ENCODE measurements around the gene DOK6.

DNA sequence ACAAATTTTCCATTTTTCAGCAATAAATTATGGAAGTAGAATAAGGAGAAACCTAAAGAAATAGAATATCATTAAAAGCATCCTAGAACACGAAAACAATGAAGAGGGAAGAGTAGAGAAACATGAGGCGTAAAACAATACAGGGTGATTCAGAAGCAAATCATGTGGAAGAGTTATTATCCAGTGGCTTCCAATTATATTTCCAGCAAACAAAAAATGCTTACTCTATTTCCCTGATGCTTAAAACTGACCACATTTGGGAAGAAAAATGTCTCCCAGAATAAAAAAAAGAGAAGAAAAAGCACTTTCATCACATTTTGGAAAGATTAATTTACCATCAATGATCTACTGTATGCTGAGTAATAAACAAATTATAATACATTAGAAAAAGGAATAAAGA lies 354.4 kb downstream of the DOK6 start:
- TF ChIP-seq, protein P1, sequence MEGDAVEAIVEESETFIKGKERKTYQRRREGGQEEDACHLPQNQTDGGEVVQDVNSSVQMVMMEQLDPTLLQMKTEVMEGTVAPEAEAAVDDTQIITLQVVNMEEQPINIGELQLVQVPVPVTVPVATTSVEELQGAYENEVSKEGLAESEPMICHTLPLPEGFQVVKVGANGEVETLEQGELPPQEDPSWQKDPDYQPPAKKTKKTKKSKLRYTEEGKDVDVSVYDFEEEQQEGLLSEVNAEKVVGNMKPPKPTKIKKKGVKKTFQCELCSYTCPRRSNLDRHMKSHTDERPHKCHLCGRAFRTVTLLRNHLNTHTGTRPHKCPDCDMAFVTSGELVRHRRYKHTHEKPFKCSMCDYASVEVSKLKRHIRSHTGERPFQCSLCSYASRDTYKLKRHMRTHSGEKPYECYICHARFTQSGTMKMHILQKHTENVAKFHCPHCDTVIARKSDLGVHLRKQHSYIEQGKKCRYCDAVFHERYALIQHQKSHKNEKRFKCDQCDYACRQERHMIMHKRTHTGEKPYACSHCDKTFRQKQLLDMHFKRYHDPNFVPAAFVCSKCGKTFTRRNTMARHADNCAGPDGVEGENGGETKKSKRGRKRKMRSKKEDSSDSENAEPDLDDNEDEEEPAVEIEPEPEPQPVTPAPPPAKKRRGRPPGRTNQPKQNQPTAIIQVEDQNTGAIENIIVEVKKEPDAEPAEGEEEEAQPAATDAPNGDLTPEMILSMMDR (conservative IDR thresholded peaks at IDR 0.05; ENCODE audit: low read depth in 2 of 2), result no peak
- TF ChIP-seq EZH2 (IDR thresholded peaks at IDR 0.05; ENCODE audit: low read depth, unreplicated experiment), result no peak
- no peak for TF ChIP-seq REST (IDR thresholded peaks at IDR 0.05; ENCODE audit: unreplicated experiment)
- no peak for TF ChIP-seq EZH2phosphoT487 (IDR thresholded peaks at IDR 0.05; ENCODE audit: unreplicated experiment)
- no peak for TF ChIP-seq NANOG (IDR thresholded peaks at IDR 0.05; ENCODE audit: borderline replicate concordance)
- TF ChIP-seq ZNF331 (CRISPR knock-in tag; IDR thresholded peaks at IDR 0.05; ENCODE audit: low read depth), result no peak
- no peak for TF ChIP-seq POLR2AphosphoS5 (IDR thresholded peaks at IDR 0.05; ENCODE audit: low read depth)
- no peak for TF ChIP-seq JUNB (IDR thresholded peaks at IDR 0.05; ENCODE audit: unreplicated experiment)
